GM12878 (cell line): ENCODE results near the gene DGKI. TPM values are rescaled to one million over a fixed set of nuclear protein-coding genes. Genes with fewer than 3 reads are reported as not detected.

Source experiments
- ATAC-seq: fragments of 200-7000 bp; cut with Tn5 transposase; 3 replicates; pipeline ENCODE4 v1.9.1; 2020; ENCODE audit warnings: mild to moderate bottlenecking, moderate library complexity
- BruUV-seq: library from RNA; stranded (reverse); fragments of 400-500 nt; replicated peaks from 2 replicates; lab custom pipeline; 2021; lab: Mats Ljungman, UMichigan
- CTCF ChIA-PET: fragments of 300-600 bp; sonication (Branson Sonifier 250); formaldehyde crosslinking; extraction: SDS; loops from one replicate; lab custom pipeline; 2021; ENCODE audit warnings: inconsistent platforms; lab: Yijun Ruan, JAX
- POLR2A ChIA-PET: fragments of 350-600 bp; formaldehyde crosslinking; extraction: SDS; loops from one replicate; lab custom pipeline; 2021; ENCODE audit warnings: inconsistent platforms; lab: Charles Lee
- RAD21 ChIA-PET: fragments of 300-600 bp; sonication (Branson Sonifier 250); formaldehyde crosslinking; loops from one replicate; lab custom pipeline; 2023; ENCODE audit warnings: antibody characterized with exemption; ENCODE audit not compliant: unreplicated experiment; lab: Charles Lee
- SMC1A ChIA-PET: fragments of 300-600 bp; sonication (Branson Sonifier 250); formaldehyde crosslinking; loops from one replicate; lab custom pipeline; 2023; ENCODE audit not compliant: unreplicated experiment, uncharacterized antibody; lab: Charles Lee
- DNase-seq: peaks from one replicate; pipeline ENCODE4 v3.0.0-alpha.2; 2011; ENCODE audit warnings: low read depth, low spot score
- FAIRE-seq: peaks from 3 replicates; lab custom pipeline; 2011; peaks lifted over from hg19 to GRCh38; lab: Jason Lieb, UNC
- H2AFZ ChIP-seq: 2 replicates; pipeline ENCODE4 v1.6.0; 2011; ENCODE audit warnings: low read depth, low read length, control low read depth; ENCODE audit not compliant: control insufficient read depth
- H3K27ac ChIP-seq: 2 replicates; pipeline ENCODE4 v1.5.1; 2011; ENCODE audit warnings: control low read depth; ENCODE audit not compliant: control insufficient read depth, insufficient read depth
- H3K27me3 ChIP-seq, 2 experiments: replicated peaks in 1 of 2; 2 replicates each; pipeline versions ENCODE4 v1.6.0 to v1.6.1; 2011; ENCODE audit warnings: low read length in 1 of 2; ENCODE audit not compliant: control insufficient read depth in 2 of 2, insufficient read depth in 2 of 2
- H3K36me3 ChIP-seq, 2 experiments: 2 replicates each; pipeline ENCODE4 v1.5.1; 2011; ENCODE audit warnings: low read length in 1 of 2; ENCODE audit not compliant: control insufficient read depth in 2 of 2, insufficient read depth in 2 of 2
- H3K4me1 ChIP-seq: 2 replicates; pipeline ENCODE4 v1.6.1; 2011; ENCODE audit warnings: mild to moderate bottlenecking, low read length, moderate library complexity, mixed read lengths; ENCODE audit not compliant: control insufficient read depth, insufficient read depth
- H3K4me2 ChIP-seq: 2 replicates; pipeline ENCODE4 v1.6.0; 2011; ENCODE audit warnings: control low read depth; ENCODE audit not compliant: control insufficient read depth, insufficient read depth
- H3K4me3 ChIP-seq: fragments of 200-600 bp; sonication (generic); 2 replicates; pipeline ENCODE4 v1.5.1; 2016
- H3K79me2 ChIP-seq: 2 replicates; pipeline ENCODE4 v1.6.0; 2011; ENCODE audit warnings: low read length; ENCODE audit not compliant: control insufficient read depth, insufficient read depth
- H3K9ac ChIP-seq: 2 replicates; pipeline ENCODE4 v1.8.0; 2011; ENCODE audit warnings: low read length, control low read depth, mixed read lengths; ENCODE audit not compliant: control insufficient read depth, insufficient read depth
- H3K9me3 ChIP-seq: replicated peaks from 3 replicates; pipeline ENCODE4 v1.5.1; 2011; ENCODE audit warnings: mild to moderate bottlenecking, low read length; ENCODE audit not compliant: control insufficient read depth, insufficient read depth
- H4K20me1 ChIP-seq: 2 replicates; pipeline ENCODE4 v1.6.0; 2011; ENCODE audit not compliant: control insufficient read depth, insufficient read depth
- ATF7 ChIP-seq: fragments of 450-650 bp; IDR thresholded peaks from 2 replicates; pipeline ENCODE4 v1.6.1; 2016; ENCODE audit warnings: low read depth, mild to moderate bottlenecking
- CBFB ChIP-seq: IDR thresholded peaks from 2 replicates; pipeline ENCODE4 v1.6.1; 2016; ENCODE audit warnings: antibody characterized with exemption, low read depth
- CBX3 ChIP-seq: fragments of 200-600 bp; sonication (generic); IDR thresholded peaks from 2 replicates; pipeline ENCODE4 v1.6.1; 2016; ENCODE audit warnings: low read depth, borderline replicate concordance
- CEBPZ ChIP-seq: fragments of 150-350 bp; IDR thresholded peaks from 2 replicates; pipeline ENCODE4 v1.6.1; 2016; ENCODE audit warnings: low read depth, low read length
- CREM ChIP-seq: IDR thresholded peaks from 2 replicates; pipeline ENCODE4 v1.6.1; 2014; ENCODE audit warnings: antibody characterized with exemption, low read depth
- ELK1 ChIP-seq: IDR thresholded peaks from 2 replicates; pipeline ENCODE4 v1.6.1; 2012; ENCODE audit warnings: low read depth, low read length, improper control_type of control experiment
- FOXK2 ChIP-seq: fragments of 450-650 bp; IDR thresholded peaks from 2 replicates; pipeline ENCODE4 v1.6.1; 2017; ENCODE audit warnings: mild to moderate bottlenecking, moderate library complexity
- HDAC6 ChIP-seq: fragments of 200-600 bp; sonication (generic); IDR thresholded peaks from one replicate; pipeline ENCODE4 v1.8.0; 2017; ENCODE audit warnings: antibody characterized with exemption; ENCODE audit not compliant: unreplicated experiment
- KDM1A ChIP-seq: fragments of 200-600 bp; sonication (generic); IDR thresholded peaks from 2 replicates; pipeline ENCODE4 v1.6.1; 2016; ENCODE audit warnings: borderline replicate concordance
- MTA3 ChIP-seq: IDR thresholded peaks from 2 replicates; pipeline ENCODE4 v1.6.1; 2012; ENCODE audit warnings: low read length, inconsistent platforms, borderline replicate concordance
- NFXL1 ChIP-seq: fragments of 450-650 bp; IDR thresholded peaks from 2 replicates; pipeline ENCODE4 v1.6.1; 2017; ENCODE audit warnings: antibody characterized with exemption, mild to moderate bottlenecking, borderline replicate concordance
- NR2F1 ChIP-seq: fragments of 450-650 bp; conservative IDR thresholded peaks from 2 replicates; pipeline ENCODE4 v1.6.1; 2017; ENCODE audit warnings: mild to moderate bottlenecking
- PAX5 ChIP-seq: IDR thresholded peaks from 2 replicates; pipeline ENCODE4 v1.6.1; 2011; ENCODE audit warnings: low read depth, low read length, borderline replicate concordance
- POLR2A ChIP-seq: IDR thresholded peaks from 2 replicates; pipeline ENCODE4 v1.6.1; 2011; ENCODE audit warnings: low read depth, mild to moderate bottlenecking, low read length
- RBBP5 ChIP-seq: fragments of 200-600 bp; sonication (generic); conservative IDR thresholded peaks from 2 replicates; pipeline ENCODE4 v1.6.1; 2016
- REST ChIP-seq: IDR thresholded peaks from 2 replicates; pipeline ENCODE4 v1.6.1; 2012; ENCODE audit warnings: mild to moderate bottlenecking, low read depth, low read length
- TCF7 ChIP-seq: IDR thresholded peaks from 2 replicates; pipeline ENCODE4 v1.6.1; 2014; ENCODE audit warnings: antibody characterized with exemption, borderline replicate concordance
- ZNF24 ChIP-seq: fragments of 450-650 bp; IDR thresholded peaks from 2 replicates; pipeline ENCODE4 v1.6.1; 2017; ENCODE audit warnings: antibody characterized with exemption, mild to moderate bottlenecking
- WGBS: methylation state at CpG from one replicate; pipeline ENCODE4 v1.1.6; 2016; ENCODE audit warnings: low lambda C conversion rate; ENCODE audit not compliant: insufficient replicate concordance, insufficient coverage; ENCODE audit errors: missing lambda C conversion rate; 5-methylcytosine and 5-hydroxymethylcytosine counted together
- in situ Hi-C: fragments of 300-500 bp; cut with MboI; formaldehyde crosslinking; loops from 9 replicates; pipeline ENCODE4 v1.14.3; 2018; ENCODE audit warnings: mixed read lengths
- intact Hi-C: fragments of 100-400 bp; cut with micrococcal nuclease; formaldehyde crosslinking; loops from one replicate; pipeline ENCODE4 v1.14.2; 2022; ENCODE audit not compliant: unreplicated experiment
- polyA plus RNA-seq, 11 experiments: library from polyadenylated mRNA; depleted of rRNA in 4 of 11; unstranded in 6 of 11; stranded (reverse) in 5 of 11; fragments of >200 nt; fragmentation: Nextera tagmentation in 4 of 11; fragmentation: Illumina TruSeq in 1 of 11; extraction: Ambion mirVana in 4 of 11; extraction: Trizol in 1 of 11; gene quantifications; 1 replicate in 1 of 11; 2 replicates in 10 of 11; pipeline versions ENCODE4 v1.2.1 to v1.2.3, GENCODE V29; 2011 to 2016; ENCODE audit warnings: inconsistent platforms in 2 of 11, missing spikeins in 2 of 11, low read depth in 1 of 11
- total RNA-seq, 4 experiments: library from RNA; depleted of rRNA in 3 of 4; stranded (reverse); fragments of >200 nt in 3 of 4; fragmentation: Illumina TruSeq in 1 of 4; extraction: Trizol in 1 of 4; gene quantifications; 2 replicates each; pipeline versions ENCODE4 v1.2.1 to v1.2.3, GENCODE V29; 2013 to 2021

The DGKI gene
- total and polyA plus RNA-seq, 10 of the 15 experiments (the other 5 are each of a cell fraction or from before 2014, with no cell fraction given), result 10.4 to 37.1 (median 22.1) TPM

- Histone ChIP-seq H3K27ac (no peak overlapping the region), H2AFZ (no peak overlapping the region), H3K79me2 (no peaks in the 10 kb centered on the region), H4K20me1 (no peaks in the 10 kb centered on the region), H3K4me3 (no peak overlapping the region), H3K9me3 (no peaks in the 10 kb centered on the region), H3K9ac (no peak overlapping the region), H3K4me2 (no peak overlapping the region), H3K27me3 (no peaks in the 10 kb centered on the region), H3K4me1 (no peaks in the 10 kb centered on the region), H3K36me3 (no peaks in the 10 kb centered on the region)
- TF ChIP-seq CBX3 (no peak), MTA3 (no peak), REST (no peak), TCF7 (no peak), ATF7 (no peak), ELK1 (no peak), CEBPZ (no peak), CBFB (no peak), RBBP5 (no peak), KDM1A (no peak), CREM (no peak), PAX5 (no peak), FOXK2 (no peak), POLR2A (no peak), NFXL1 (no peak), HDAC6 (no peak), NR2F1 (no peak), ZNF24 (no peak)
- DNase-seq (no peak), ATAC-seq (no peak), FAIRE-seq (no peak)
- POLR2A ChIA-PET, result no interaction called here
- RAD21 ChIA-PET, result no interaction called here
- SMC1A ChIA-PET, result no interaction called here
- in situ Hi-C loops, result no loop called here
- CTCF ChIA-PET, result no interaction called here
- 33% methylated on average over 3 of the region's 3 CpGs for WGBS
- intact Hi-C loops, result no loop called here
- BruUV-seq, result no TSS peak
These were observed 161.2 kb downstream of the DGKI start for GRCh38 chr7:137685433-137686164.
